Measurements from ENCODE around the gene PXDN.

Gene PXDN

DNA sequence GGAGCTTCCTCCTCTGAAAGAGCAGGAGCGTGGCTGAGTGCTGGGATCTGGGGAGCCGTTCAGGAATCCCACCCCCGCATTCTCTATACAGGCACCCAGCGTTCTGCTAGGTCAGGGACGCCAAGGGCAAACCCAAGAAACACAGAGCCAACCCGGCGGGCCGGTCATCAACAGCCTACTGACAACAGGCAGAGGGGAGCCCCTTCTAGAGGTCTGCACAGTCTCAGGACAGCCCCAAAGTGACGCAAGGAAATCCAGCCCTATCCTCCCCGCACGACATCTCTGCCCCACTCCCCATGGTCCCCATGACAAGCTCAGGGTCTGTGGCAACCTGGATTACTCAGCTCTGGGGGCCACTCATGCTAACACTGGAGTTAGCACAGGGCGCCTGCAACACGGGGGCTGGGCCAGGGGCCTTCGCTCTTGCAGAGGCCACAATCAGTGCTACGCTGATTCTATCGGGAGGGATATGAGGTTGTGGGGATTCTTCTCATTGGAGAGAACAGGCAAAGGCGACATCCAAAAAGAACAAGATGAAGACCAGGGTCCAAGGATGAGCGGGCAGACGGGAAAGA, 81.6 kb downstream of the PXDN start:
- no peaks in the 10 kb centered on the region for H3K4me1 Mint-ChIP-seq (ENCODE audit: low read depth)
- no peak overlapping the region for H3K27ac Mint-ChIP-seq
- no peak overlapping the region for H3K4me3 Mint-ChIP-seq
- peaks cover 9% of the 10 kb centered on the region for H3K27me3 Mint-ChIP-seq
- H3K36me3 Mint-ChIP-seq (ENCODE audit: low read depth), result no peaks in the 10 kb centered on the region
- DNase-seq, result no peak
- H3K9me3 Mint-ChIP-seq, result no peaks in the 10 kb centered on the region

DNA sequence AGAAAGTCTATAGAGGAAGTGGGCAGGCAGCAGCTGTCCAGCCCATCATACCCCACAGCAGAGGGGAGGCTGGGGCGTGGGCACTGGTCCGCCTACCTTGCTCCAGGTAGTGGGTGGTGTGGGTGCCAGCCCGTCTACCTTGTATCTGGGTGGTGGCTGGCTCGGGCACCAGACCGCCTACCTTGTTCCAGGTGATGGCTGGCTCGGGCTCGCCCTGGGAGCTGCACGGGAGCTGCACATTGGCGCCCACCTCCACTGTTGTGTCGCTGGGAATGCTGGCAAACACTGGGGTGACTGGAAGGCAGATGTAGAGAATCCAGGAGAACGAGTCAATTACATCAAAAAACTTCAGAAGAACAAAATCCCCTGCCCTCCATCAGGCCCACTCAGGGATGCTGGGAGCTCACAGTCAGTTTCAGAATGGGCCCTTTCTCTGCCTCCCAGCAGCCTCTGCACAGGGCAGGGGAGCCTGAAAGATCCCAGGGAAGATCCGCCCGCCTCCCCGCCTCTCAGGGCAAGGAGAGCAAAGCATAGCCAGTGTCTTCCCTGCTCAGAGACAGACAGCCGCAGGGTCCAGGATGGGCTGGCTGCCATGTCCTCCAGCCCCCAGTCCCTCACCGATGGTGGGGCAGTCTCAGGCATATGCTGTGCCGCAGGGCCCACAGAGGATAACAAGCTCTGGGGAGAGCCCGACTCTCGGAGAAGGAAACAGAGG, 82.3 kb downstream of the PXDN start:
- H3K4me3 Mint-ChIP-seq, result no peak overlapping the region
- DNase-seq, result no peak
- no peak overlapping the region for H3K27ac Mint-ChIP-seq
- no peaks in the 10 kb centered on the region for H3K9me3 Mint-ChIP-seq
- H3K27me3 Mint-ChIP-seq, result peaks cover 14% of the 10 kb centered on the region
- H3K36me3 Mint-ChIP-seq (ENCODE audit: low read depth), result no peaks in the 10 kb centered on the region
- no peaks in the 10 kb centered on the region for H3K4me1 Mint-ChIP-seq (ENCODE audit: low read depth)

DNA sequence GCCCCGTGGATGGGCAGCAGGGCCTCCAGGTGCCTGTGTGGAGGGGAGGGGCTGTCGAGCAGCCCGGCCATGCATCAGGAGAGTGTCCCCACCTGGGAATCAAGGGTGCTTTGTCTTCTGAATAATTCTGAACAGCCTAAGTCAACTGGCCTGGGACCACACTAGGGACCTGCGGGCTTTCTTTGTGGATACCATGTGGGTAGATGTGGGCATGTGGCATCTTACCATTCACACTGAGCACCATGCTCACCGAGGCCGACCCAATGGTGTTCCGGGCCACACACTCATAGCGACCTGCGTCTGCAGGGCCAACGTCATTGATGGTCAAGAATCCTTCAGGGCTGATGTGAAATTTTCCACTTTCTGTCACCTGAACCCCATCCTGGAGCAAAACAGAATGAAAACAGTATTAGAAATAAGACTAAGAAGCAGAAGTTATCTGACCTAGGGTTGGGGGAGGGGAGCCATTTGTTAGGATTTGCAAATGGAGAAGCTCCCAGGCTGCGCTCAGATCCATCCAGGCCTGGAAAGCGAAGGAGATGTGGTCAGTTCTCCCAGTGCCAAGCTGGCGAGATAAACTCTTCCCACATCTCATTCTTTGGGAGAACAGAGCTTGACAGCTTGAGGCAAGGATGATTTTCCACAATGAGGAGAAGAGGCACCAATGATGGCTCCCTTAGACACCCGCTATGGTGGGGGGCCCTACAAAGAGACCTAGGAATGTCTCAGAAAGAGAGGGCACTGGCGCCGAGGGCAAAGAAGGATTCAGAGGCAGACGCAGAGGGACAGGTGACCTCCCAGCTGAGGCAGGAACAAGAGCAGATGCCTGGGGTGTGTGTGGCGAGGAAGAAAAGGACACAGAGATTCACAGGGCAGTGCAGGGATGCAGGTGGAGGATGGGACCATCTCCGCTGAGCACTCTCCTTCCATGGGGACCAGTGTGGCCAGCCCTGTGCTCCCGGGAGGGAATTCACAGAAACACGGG, 83.4 kb downstream of the PXDN start:
- no peak for DNase-seq
- H3K9me3 Mint-ChIP-seq, result no peaks in the 10 kb centered on the region
- H3K4me1 Mint-ChIP-seq (ENCODE audit: low read depth), result no peaks in the 10 kb centered on the region
- no peaks in the 10 kb centered on the region for H3K36me3 Mint-ChIP-seq (ENCODE audit: low read depth)
- H3K27ac Mint-ChIP-seq, result no peak overlapping the region
- H3K27me3 Mint-ChIP-seq, result peaks cover 14% of the 10 kb centered on the region
- H3K4me3 Mint-ChIP-seq, result no peak overlapping the region

DNA sequence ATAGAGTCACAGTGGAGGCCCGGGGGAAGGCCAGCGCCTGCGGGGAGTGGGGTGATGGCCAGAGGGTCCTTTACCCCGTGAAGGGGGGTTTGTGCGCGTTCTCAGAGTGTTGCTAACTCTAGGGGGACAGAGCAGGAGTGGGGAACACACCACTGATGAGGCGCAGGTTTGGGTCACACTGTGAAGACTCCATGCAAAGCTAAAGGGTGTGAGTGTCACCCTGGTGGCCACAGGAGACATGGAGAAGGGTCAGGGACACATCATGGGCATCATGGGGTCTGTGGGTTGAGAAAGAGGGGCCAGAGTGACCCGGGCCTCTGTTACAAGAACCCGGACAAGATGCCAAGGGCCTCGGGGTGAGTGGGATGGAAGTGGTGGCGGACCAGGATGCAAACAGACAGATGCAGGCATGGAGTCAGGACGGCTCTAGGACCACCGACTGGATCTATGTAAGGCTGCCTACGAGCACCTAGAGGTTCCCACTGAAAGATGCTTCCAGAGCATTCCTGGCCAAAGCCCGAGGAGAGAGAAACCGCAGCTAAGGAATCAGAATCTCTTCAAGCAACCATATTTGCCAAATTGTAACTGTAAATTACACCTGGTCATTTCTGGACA, 84.3 kb downstream of the PXDN start:
- Mint-ChIP-seq H3K27me3 (peaks cover 14% of the 10 kb centered on the region), H3K4me1 (ENCODE audit: low read depth) (no peaks in the 10 kb centered on the region), H3K4me3 (no peak overlapping the region), H3K9me3 (no peaks in the 10 kb centered on the region), H3K27ac (no peak overlapping the region), H3K36me3 (ENCODE audit: low read depth) (no peaks in the 10 kb centered on the region)
- DNase-seq, result no peak

DNA sequence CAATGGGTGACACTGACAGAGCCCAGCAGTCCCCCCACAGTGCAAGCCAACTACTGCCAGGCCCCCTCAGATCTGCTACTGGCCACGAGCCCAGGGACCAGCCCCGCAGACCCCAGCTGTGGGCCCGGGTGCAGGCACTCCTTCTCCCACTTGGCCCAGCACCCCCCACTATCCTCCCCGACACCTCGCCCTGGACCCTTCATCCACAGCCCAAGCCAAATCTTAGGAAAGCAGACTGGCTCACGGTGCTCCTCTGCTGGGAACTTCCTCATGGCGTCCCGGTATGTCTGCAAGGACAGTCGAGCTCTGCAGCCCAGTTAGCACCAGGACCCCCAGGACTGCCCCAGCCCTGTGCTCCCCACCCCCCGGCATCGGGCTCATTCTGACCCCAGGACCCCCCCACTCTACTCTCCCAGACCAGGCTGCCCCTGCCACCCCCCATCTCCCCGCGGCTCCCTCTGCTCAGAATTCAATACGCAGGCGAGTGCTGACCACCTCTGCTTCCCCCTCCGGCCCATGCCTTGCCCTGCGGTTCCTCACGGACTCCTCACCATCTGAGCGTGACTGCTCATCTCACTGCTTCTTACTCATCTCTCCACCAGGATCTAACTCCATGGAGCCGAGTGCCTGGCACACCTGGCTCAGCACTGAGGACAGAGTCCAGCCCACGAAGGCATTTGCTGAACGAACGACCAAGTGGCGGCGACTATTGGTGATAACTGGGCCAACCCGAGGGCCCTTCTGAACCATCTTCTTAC, 85.7 kb downstream of the PXDN start:
- Mint-ChIP-seq H3K4me1 (ENCODE audit: low read depth) (no peaks in the 10 kb centered on the region), H3K27ac (no peak overlapping the region), H3K36me3 (ENCODE audit: low read depth) (no peaks in the 10 kb centered on the region), H3K9me3 (no peaks in the 10 kb centered on the region), H3K27me3 (peaks cover 14% of the 10 kb centered on the region), H3K4me3 (no peak overlapping the region)
- no peak for DNase-seq

DNA sequence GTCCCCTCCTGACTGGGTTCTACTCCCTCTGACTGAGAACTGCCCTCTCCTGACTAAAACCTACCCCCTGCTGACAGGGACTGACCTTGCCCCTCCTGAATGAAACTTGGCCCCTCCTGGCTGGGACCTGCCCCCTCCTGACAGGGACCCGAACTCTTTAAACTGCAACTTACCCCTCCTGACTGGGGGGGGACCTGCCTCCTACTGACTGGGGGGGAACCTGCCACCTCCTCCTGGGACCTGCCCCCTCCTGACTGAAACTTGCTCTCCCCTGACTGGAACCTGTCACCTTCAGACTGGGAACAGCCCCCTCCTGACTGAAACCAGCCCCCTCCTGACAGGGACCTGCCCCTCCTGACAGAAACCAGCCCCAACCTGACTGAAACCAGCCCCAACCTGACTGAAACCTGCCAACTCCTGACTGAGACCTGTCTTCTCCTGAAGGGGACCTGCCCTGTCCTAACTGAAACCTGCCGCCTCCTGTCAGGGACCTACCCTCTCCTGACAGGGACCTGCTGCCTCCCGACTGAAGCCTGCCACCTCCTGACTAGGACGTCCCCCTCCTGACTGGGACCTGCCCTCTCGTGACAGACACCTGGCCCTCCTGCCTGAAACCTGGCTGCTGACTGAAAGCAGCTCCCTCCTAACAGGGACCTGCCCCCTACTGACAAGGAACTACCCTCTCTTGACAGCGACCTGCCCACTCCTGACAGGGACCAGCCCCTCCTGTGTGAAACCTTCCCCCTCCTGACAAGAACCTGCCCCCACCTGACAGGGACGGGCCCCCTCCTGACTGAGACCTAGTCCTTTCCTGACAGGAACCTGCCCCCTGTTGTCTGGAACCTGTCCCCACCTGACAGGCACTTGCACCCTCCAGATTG, 87.1 kb downstream of the PXDN start:
- Mint-ChIP-seq H3K27me3 (peaks cover 14% of the 10 kb centered on the region), H3K36me3 (ENCODE audit: low read depth) (no peaks in the 10 kb centered on the region), H3K9me3 (no peaks in the 10 kb centered on the region), H3K27ac (no peak overlapping the region), H3K4me1 (ENCODE audit: low read depth) (no peaks in the 10 kb centered on the region), H3K4me3 (no peak overlapping the region)
- no peak for DNase-seq

DNA sequence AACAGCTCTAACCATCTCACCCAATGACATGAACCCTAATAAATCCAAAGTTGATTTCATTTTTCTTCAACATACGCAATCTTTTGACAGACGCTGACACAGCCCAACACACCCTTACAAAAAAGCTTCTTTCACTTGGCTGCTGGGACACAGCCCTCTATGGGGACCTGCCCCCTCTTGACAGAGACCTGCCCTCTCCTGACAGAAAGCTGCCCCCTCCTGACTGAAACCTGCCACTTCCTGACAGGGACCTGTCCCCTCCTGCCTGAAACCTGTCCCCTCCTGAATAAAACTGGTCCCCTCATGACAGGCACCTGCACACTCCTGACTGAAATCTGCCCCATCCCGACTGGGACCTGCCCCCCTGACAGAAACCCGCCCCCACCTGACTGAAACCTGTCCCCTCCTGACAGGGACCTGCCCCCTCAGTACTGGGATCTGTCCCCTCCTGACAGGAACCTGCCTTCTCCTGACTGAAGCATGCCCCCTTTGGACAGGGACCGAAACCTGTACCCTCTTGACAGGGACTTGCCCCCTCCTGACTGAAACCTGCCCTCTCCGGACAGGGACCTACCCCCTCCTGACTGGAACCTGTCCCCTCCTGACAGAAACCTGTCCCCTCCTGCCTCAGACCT, 87.9 kb downstream of the PXDN start:
- DNase-seq, result no peak
- Mint-ChIP-seq H3K36me3 (ENCODE audit: low read depth) (no peaks in the 10 kb centered on the region), H3K4me1 (ENCODE audit: low read depth) (no peaks in the 10 kb centered on the region), H3K9me3 (no peaks in the 10 kb centered on the region), H3K27ac (no peak overlapping the region), H3K27me3 (peaks cover 14% of the 10 kb centered on the region), H3K4me3 (no peak overlapping the region)

DNA sequence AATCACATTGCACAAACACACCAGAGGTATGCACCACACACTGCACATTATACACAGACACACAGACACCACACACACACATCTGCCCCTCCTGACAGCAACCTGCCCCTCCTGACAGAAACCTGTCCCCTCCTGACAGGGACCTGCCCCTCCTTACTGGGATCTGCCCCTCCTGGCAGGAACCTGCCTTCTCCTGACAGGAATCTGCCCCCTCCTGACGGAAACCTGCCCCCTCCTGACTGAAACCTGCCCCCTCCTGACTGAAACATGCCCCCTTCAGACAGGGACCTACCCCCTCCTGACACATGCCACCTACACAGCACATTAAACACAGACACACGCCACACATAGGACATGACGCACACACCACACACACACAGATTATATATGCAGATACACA, 88.9 kb downstream of the PXDN start:
- H3K27me3 Mint-ChIP-seq, result peaks cover 14% of the 10 kb centered on the region
- H3K9me3 Mint-ChIP-seq, result no peaks in the 10 kb centered on the region
- DNase-seq, result peak; percentile 2
- no peaks in the 10 kb centered on the region for H3K4me1 Mint-ChIP-seq (ENCODE audit: low read depth)
- H3K27ac Mint-ChIP-seq, result no peak overlapping the region
- no peak overlapping the region for H3K4me3 Mint-ChIP-seq
- no peaks in the 10 kb centered on the region for H3K36me3 Mint-ChIP-seq (ENCODE audit: low read depth)

DNA sequence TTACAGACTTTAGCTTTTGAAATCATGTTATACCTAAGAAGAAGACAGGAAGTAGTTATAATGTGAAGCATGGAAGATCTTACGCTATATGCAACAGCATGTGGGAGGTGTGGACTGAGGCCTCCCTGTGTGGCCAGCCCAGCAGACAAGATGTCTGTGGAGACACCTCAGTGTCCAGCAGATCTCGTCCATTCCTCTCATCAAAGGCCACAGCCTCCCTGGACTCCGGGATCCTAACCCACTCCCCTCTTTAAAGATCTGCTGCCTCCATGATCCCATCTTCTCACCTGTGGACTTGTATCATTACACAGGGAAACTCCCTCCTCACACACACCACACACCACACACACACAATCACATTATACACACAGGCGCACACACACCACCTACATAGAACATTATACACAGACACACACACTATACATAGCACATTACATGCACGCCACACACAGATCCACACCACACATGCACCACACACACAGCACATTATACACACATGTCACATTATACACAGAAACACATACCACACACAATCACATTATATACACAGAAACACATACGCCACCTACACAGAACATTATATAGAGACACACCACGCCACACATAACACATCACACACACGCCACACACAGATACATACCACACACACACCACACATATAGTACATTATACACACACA, 89.5 kb downstream of the PXDN start:
- Mint-ChIP-seq H3K9me3 (no peaks in the 10 kb centered on the region), H3K36me3 (ENCODE audit: low read depth) (no peaks in the 10 kb centered on the region), H3K27me3 (peaks cover 14% of the 10 kb centered on the region), H3K27ac (no peak overlapping the region), H3K4me1 (ENCODE audit: low read depth) (no peaks in the 10 kb centered on the region), H3K4me3 (no peak overlapping the region)
- DNase-seq, result peak; percentile 11

DNA sequence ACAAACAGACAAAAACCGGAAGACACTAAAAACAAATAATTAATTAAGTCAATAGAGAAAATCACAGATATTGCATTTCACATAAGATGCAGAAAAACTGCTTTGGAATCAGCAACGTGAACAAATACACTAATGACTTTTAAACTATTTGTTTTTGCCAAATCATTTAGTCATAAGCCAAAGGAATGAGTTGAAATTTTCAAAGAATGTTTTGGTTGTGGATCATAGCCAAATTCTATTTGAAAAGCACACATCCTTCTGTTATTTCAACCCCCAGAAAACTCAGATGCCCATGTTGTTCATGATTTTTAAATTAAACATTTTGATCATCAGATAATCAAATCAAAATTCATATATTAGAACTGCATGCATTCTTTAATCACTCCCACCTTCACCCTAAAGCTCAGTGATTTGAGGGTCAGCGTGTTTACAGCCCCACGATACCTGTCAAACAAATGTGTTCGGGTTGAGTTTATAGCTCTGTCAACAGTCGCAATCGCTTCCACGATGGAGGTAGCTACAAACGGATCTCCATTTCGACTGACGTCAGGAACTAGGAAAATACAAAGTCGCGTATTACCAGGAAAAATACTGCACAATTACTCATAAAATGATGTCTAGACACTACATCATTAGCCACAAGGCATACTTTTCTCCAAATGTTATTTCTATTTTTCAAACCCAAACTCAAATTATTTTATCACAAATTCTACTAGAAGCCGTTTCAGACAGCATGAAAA, 90.2 kb downstream of the PXDN start:
- Mint-ChIP-seq H3K27me3 (peaks cover 14% of the 10 kb centered on the region), H3K9me3 (no peaks in the 10 kb centered on the region), H3K27ac (no peak overlapping the region), H3K36me3 (ENCODE audit: low read depth) (no peaks in the 10 kb centered on the region), H3K4me3 (no peak overlapping the region), H3K4me1 (ENCODE audit: low read depth) (no peaks in the 10 kb centered on the region)
- no peak for DNase-seq

DNA sequence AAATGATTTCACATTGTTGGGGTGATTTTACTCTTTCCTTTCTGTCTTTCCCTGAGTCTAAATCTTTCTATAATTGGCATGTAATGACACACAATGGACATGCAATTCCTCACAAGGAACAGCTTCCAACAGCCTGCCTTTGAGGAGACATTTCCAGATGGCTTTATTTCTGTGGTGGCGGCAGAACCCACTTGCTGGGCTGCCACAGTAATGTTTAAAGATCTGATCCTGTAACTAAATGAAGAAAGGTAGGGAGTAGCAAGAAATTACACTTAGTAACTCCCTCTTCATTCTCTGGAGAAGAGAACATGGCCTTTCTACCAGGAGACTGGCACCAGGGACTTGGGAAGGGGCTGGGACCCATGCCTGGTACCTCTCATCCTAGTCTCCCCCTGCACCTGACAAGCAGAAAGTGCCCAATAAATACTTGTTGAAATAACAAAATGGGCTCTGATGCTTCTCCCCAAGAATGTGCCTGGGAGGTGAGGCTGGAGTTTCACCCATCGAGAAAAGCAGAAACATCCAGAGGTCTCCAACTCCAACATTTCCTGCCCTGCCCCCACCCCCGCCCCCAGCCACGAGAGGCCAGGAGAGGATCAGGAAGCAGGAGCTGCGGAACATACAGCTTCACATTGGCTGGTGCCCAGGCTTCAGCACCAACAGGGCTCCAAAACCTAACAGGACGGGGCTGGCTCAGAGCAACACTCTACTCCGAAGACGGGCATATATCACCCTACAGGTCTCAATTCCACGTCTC, 92.1 kb downstream of the PXDN start:
- Mint-ChIP-seq H3K36me3 (ENCODE audit: low read depth) (no peaks in the 10 kb centered on the region), H3K9me3 (no peaks in the 10 kb centered on the region), H3K4me1 (ENCODE audit: low read depth) (no peaks in the 10 kb centered on the region), H3K27me3 (peaks cover 1% of the 10 kb centered on the region), H3K27ac (no peak overlapping the region), H3K4me3 (no peak overlapping the region)
- DNase-seq, result no peak
